HEK293 (cell line): ENCODE results near the gene OSBPL10.

ENCODE experiments used
- CTCF ChIA-PET: fragments of 350-600 bp; formaldehyde crosslinking; extraction: SDS; loops from one replicate; lab custom pipeline; 2021; ENCODE audit warnings: antibody characterized with exemption; lab: Yijun Ruan, JAX
- POLR2A ChIA-PET: fragments of 300-600 bp; formaldehyde crosslinking; extraction: SDS; loops from one replicate; lab custom pipeline; 2020; ENCODE audit warnings: antibody characterized with exemption, inconsistent platforms; lab: Yijun Ruan, JAX
- H3K27ac ChIP-seq: fragments of 200-500 bp; sonication (Bioruptor generic); 2 replicates; pipeline ENCODE4 v1.5.1; 2014; ENCODE audit warnings: low read depth, low read length, control low read depth, inconsistent platforms; ENCODE audit errors: extremely low read depth
- H3K36me3 ChIP-seq, 2 experiments: fragments of 200-500 bp in 1 of 2; sonication (Bioruptor generic) in 1 of 2; 1 replicate in 1 of 2; 2 replicates in 1 of 2; pipeline ENCODE4 v1.5.1; 2014 to 2017; ENCODE audit warnings: inconsistent platforms in 2 of 2, low read length in 2 of 2; ENCODE audit not compliant: control insufficient read depth in 2 of 2, insufficient read depth in 1 of 2
- H3K4me1 ChIP-seq: fragments of 200-500 bp; sonication (Bioruptor generic); 2 replicates; pipeline ENCODE4 v1.5.1; 2014; ENCODE audit warnings: mild to moderate bottlenecking, low read length, inconsistent platforms; ENCODE audit not compliant: control insufficient read depth, insufficient read depth
- H3K4me3 ChIP-seq: 2 replicates; pipeline ENCODE4 v1.5.1; 2011; ENCODE audit warnings: low read depth, mild to moderate bottlenecking, control low read depth, low read length, moderate library complexity
- H3K9me3 ChIP-seq: fragments of 200-500 bp; sonication (Bioruptor generic); 2 replicates; pipeline ENCODE4 v1.5.1; 2014; ENCODE audit warnings: low read depth, low read length, inconsistent platforms; ENCODE audit not compliant: control insufficient read depth, insufficient read depth
- BCL11A ChIP-seq: fragments of 450-650 bp; formaldehyde crosslinking; IDR thresholded peaks from 2 replicates; pipeline ENCODE4 v1.5.1; 2016; ENCODE audit warnings: low read depth, missing biosample characterization, missing genetic modification characterization
- EGR2 ChIP-seq: fragments of 450-650 bp; formaldehyde crosslinking; IDR thresholded peaks from 2 replicates; pipeline ENCODE4 v1.5.1; 2016; ENCODE audit warnings: low read depth, missing biosample characterization, missing genetic modification characterization
- GLI4 ChIP-seq: fragments of 450-650 bp; formaldehyde crosslinking; IDR thresholded peaks from 2 replicates; pipeline ENCODE4 v1.5.1; 2016; ENCODE audit warnings: missing biosample characterization, missing genetic modification characterization
- PATZ1 ChIP-seq: fragments of 450-650 bp; formaldehyde crosslinking; IDR thresholded peaks from 2 replicates; pipeline ENCODE4 v1.5.1; 2016; ENCODE audit warnings: missing biosample characterization, missing genetic modification characterization
- RBAK ChIP-seq: fragments of 450-650 bp; formaldehyde crosslinking; IDR thresholded peaks from 2 replicates; pipeline ENCODE4 v1.5.1; 2016; ENCODE audit warnings: missing biosample characterization, missing genetic modification characterization
- SETDB1 ChIP-seq: IDR thresholded peaks from one replicate; pipeline ENCODE4 v1.6.1; 2017; ENCODE audit warnings: mild to moderate bottlenecking, low read length, moderate library complexity, mixed read lengths; ENCODE audit not compliant: insufficient read length
- SP3 ChIP-seq: fragments of 450-650 bp; formaldehyde crosslinking; IDR thresholded peaks from 2 replicates; pipeline ENCODE4 v1.5.1; 2016; ENCODE audit warnings: missing biosample characterization, missing genetic modification characterization
- WT1 ChIP-seq: fragments of 450-650 bp; formaldehyde crosslinking; IDR thresholded peaks from 2 replicates; pipeline ENCODE4 v1.5.1; 2016; ENCODE audit warnings: missing biosample characterization, missing genetic modification characterization
- YY2 ChIP-seq: fragments of 450-650 bp; formaldehyde crosslinking; IDR thresholded peaks from 2 replicates; pipeline ENCODE4 v1.5.1; 2016; ENCODE audit warnings: missing biosample characterization, missing genetic modification characterization
- ZBTB17 ChIP-seq: fragments of 450-650 bp; formaldehyde crosslinking; IDR thresholded peaks from 2 replicates; pipeline ENCODE4 v1.5.1; 2016; ENCODE audit warnings: missing biosample characterization, missing genetic modification characterization
- ZBTB20 ChIP-seq: fragments of 450-650 bp; formaldehyde crosslinking; IDR thresholded peaks from 2 replicates; pipeline ENCODE4 v1.5.1; 2016; ENCODE audit warnings: missing biosample characterization, missing genetic modification characterization
- ZNF214 ChIP-seq: fragments of 450-650 bp; formaldehyde crosslinking; IDR thresholded peaks from 2 replicates; pipeline ENCODE4 v1.5.1; 2017; ENCODE audit warnings: missing biosample characterization, mild to moderate bottlenecking, missing genetic modification characterization, borderline replicate concordance
- ZNF26 ChIP-seq: fragments of 450-650 bp; formaldehyde crosslinking; IDR thresholded peaks from 2 replicates; pipeline ENCODE4 v1.5.1; 2016; ENCODE audit warnings: missing biosample characterization, missing genetic modification characterization
- ZNF341 ChIP-seq: fragments of 450-650 bp; formaldehyde crosslinking; IDR thresholded peaks from 2 replicates; pipeline ENCODE4; 2016; ENCODE audit warnings: low read depth, missing biosample characterization, missing genetic modification characterization
- ZNF354C ChIP-seq: fragments of 450-650 bp; formaldehyde crosslinking; IDR thresholded peaks from 2 replicates; pipeline ENCODE4 v1.5.1; 2016; ENCODE audit warnings: missing biosample characterization, missing genetic modification characterization, low read depth, borderline replicate concordance
- ZNF404 ChIP-seq: fragments of 450-650 bp; formaldehyde crosslinking; IDR thresholded peaks from 2 replicates; pipeline ENCODE4 v1.5.1; 2017; ENCODE audit warnings: missing biosample characterization, missing genetic modification characterization
- ZNF433 ChIP-seq: fragments of 450-650 bp; formaldehyde crosslinking; IDR thresholded peaks from 2 replicates; pipeline ENCODE4 v1.5.1; 2016; ENCODE audit warnings: missing biosample characterization, missing genetic modification characterization, low read depth
- ZNF510 ChIP-seq: fragments of 450-650 bp; formaldehyde crosslinking; IDR thresholded peaks from 2 replicates; pipeline ENCODE4 v1.5.1; 2018; ENCODE audit warnings: mild to moderate bottlenecking, missing genetic modification characterization, missing biosample characterization; ENCODE audit not compliant: insufficient replicate concordance
- ZNF549 ChIP-seq: fragments of 450-650 bp; IDR thresholded peaks from 2 replicates; pipeline ENCODE4 v1.5.1; 2018; ENCODE audit warnings: missing biosample characterization, missing genetic modification characterization, mild to moderate bottlenecking, inconsistent platforms, moderate library complexity
- ZNF571 ChIP-seq: fragments of 450-650 bp; formaldehyde crosslinking; IDR thresholded peaks from 2 replicates; pipeline ENCODE4 v1.5.0; 2017; ENCODE audit warnings: missing biosample characterization, missing genetic modification characterization
- ZNF624 ChIP-seq: fragments of 450-650 bp; formaldehyde crosslinking; IDR thresholded peaks from 2 replicates; pipeline ENCODE4 v1.5.1; 2017; ENCODE audit warnings: missing biosample characterization, missing genetic modification characterization
- ZNF776 ChIP-seq: fragments of 450-650 bp; formaldehyde crosslinking; IDR thresholded peaks from 2 replicates; pipeline ENCODE4 v1.5.0; 2017; ENCODE audit warnings: missing biosample characterization, missing genetic modification characterization, borderline replicate concordance
- TF ChIP-seq, protein P1 (sequence below): fragments of 450-650 bp; formaldehyde crosslinking; IDR thresholded peaks from 2 replicates; pipeline ENCODE4 v1.5.1; 2017; ENCODE audit warnings: missing biosample characterization, missing genetic modification characterization
- TF ChIP-seq, protein P2 (sequence below): sonication (generic); formaldehyde crosslinking; IDR thresholded peaks from 2 replicates; pipeline ENCODE4 v1.8.1; 2022; ENCODE audit warnings: mild to moderate bottlenecking, moderate library complexity, missing genetic modification reagents
- TF ChIP-seq, protein P3 (sequence below): fragments of 450-650 bp; formaldehyde crosslinking; IDR thresholded peaks from 2 replicates; pipeline ENCODE4 v1.5.1; 2016; ENCODE audit warnings: missing biosample characterization, missing genetic modification characterization

The OSBPL10 gene

DNA sequence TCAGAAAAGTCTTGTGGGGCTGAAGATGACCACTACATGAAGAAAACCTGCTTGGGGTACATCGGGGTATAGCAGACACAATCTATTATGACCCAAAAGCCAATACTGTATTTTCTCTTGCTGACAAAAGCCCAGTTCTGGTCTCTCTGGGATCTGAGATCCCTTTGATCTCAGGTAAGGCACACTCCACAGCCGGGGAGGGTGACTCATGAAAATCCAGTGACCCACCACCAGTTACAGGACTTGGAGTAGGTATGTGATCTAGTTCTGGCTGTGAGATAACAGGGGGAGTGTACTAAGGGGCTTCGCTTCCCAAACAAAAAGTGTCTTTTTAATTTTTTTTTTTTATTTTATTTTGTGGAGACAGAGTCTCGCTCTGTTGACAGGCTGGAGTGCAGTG, 255.1 kb downstream of the OSBPL10 start:
- H3K9me3 ChIP-seq: no peaks in the 10 kb centered on the region
- H3K36me3 ChIP-seq: no peaks in the 10 kb centered on the region
- H3K27ac ChIP-seq: no peak overlapping the region
- H3K4me1 ChIP-seq: no peaks in the 10 kb centered on the region
- ChIA-PET CTCF (no interaction called here), POLR2A (no interaction called here)
- TF ChIP-seq RBAK (no peak), ZNF341 (tag by site-specific recombination) (no peak), ZNF776 (tag by site-specific recombination) (no peak), WT1 (tag by site-specific recombination) (no peak), ZNF26 (tag by site-specific recombination) (no peak), ZBTB17 (tag by site-specific recombination) (no peak), ZNF404 (no peak), ZNF624 (tag by site-specific recombination) (no peak)
- TF ChIP-seq, all 188 proteins: peak for 0
- H3K4me3 ChIP-seq: no peak overlapping the region

GRCh38 chr3:31725568-31725967, 255.5 kb downstream of the OSBPL10 start:
- no peaks in the 10 kb centered on the region for H3K36me3 ChIP-seq
- no peak overlapping the region for H3K4me3 ChIP-seq
- POLR2A ChIA-PET: no interaction called here
- no peak overlapping the region for H3K27ac ChIP-seq
- TF ChIP-seq, protein P1, sequence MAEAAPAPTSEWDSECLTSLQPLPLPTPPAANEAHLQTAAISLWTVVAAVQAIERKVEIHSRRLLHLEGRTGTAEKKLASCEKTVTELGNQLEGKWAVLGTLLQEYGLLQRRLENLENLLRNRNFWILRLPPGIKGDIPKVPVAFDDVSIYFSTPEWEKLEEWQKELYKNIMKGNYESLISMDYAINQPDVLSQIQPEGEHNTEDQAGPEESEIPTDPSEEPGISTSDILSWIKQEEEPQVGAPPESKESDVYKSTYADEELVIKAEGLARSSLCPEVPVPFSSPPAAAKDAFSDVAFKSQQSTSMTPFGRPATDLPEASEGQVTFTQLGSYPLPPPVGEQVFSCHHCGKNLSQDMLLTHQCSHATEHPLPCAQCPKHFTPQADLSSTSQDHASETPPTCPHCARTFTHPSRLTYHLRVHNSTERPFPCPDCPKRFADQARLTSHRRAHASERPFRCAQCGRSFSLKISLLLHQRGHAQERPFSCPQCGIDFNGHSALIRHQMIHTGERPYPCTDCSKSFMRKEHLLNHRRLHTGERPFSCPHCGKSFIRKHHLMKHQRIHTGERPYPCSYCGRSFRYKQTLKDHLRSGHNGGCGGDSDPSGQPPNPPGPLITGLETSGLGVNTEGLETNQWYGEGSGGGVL (tag by site-specific recombination): no peak
- TF ChIP-seq ZNF549 (tag by site-specific recombination) (no peak), EGR2 (tag by site-specific recombination) (no peak), ZNF510 (tag by site-specific recombination) (no peak), ZNF214 (tag by site-specific recombination) (no peak), ZNF571 (tag by site-specific recombination) (no peak), WT1 (tag by site-specific recombination) (no peak), BCL11A (tag by site-specific recombination) (no peak), ZNF354C (no peak), ZNF433 (tag by site-specific recombination) (no peak), GLI4 (tag by site-specific recombination) (no peak), ZBTB20 (tag by site-specific recombination) (no peak), YY2 (tag by site-specific recombination) (no peak), SETDB1 (no peak), PATZ1 (no peak), SP3 (tag by site-specific recombination) (no peak)
- TF ChIP-seq, protein P2, sequence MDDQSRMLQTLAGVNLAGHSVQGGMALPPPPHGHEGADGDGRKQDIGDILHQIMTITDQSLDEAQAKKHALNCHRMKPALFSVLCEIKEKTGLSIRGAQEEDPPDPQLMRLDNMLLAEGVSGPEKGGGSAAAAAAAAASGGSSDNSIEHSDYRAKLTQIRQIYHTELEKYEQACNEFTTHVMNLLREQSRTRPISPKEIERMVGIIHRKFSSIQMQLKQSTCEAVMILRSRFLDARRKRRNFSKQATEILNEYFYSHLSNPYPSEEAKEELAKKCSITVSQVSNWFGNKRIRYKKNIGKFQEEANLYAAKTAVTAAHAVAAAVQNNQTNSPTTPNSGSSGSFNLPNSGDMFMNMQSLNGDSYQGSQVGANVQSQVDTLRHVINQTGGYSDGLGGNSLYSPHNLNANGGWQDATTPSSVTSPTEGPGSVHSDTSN (CRISPR knock-in tag): no peak
- TF ChIP-seq, protein P3, sequence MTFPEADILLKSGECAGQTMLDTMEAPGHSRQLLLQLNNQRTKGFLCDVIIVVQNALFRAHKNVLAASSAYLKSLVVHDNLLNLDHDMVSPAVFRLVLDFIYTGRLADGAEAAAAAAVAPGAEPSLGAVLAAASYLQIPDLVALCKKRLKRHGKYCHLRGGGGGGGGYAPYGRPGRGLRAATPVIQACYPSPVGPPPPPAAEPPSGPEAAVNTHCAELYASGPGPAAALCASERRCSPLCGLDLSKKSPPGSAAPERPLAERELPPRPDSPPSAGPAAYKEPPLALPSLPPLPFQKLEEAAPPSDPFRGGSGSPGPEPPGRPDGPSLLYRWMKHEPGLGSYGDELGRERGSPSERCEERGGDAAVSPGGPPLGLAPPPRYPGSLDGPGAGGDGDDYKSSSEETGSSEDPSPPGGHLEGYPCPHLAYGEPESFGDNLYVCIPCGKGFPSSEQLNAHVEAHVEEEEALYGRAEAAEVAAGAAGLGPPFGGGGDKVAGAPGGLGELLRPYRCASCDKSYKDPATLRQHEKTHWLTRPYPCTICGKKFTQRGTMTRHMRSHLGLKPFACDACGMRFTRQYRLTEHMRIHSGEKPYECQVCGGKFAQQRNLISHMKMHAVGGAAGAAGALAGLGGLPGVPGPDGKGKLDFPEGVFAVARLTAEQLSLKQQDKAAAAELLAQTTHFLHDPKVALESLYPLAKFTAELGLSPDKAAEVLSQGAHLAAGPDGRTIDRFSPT (tag by site-specific recombination): no peak
- CTCF ChIA-PET: interaction anchor here (0.9 kb wide), 1 partner anchor 116 kb away, joined by 3 read pairs; no protein-coding TSS in a partner anchor
- H3K9me3 ChIP-seq: no peaks in the 10 kb centered on the region
- H3K4me1 ChIP-seq: no peaks in the 10 kb centered on the region
